Liver (tissue), 9 donors: ENCODE data around the gene CSNK1A1L. TPM values are rescaled to one million over a fixed set of nuclear protein-coding genes. Genes with fewer than 3 reads are reported as not detected.

Source experiments
- DNase-seq: peaks from one replicate; pipeline ENCODE4 v3.0.0-alpha.2; 2017; ENCODE audit warnings: low spot score
- H3K27ac ChIP-seq, 2 donors: one replicate each; pipeline ENCODE4 v1.7.0; 2013; ENCODE audit warnings: inconsistent platforms in 2 of 2, low read length in 2 of 2, control low read depth in 1 of 2, low read depth in 1 of 2, mild to moderate bottlenecking in 1 of 2
- H3K27me3 ChIP-seq, 4 donors: one replicate each; pipeline versions ENCODE4 v1.6.1 to v1.7.0; 2013; ENCODE audit warnings: low read length in 3 of 4, inconsistent platforms in 1 of 4, mild to moderate bottlenecking in 1 of 4, moderate library complexity in 1 of 4; ENCODE audit not compliant: control insufficient read depth in 4 of 4, insufficient read depth in 4 of 4
- H3K36me3 ChIP-seq, 4 donors: one replicate each; pipeline versions ENCODE4 v1.6.1 to v1.7.0; 2013; ENCODE audit warnings: low read length in 3 of 4, mild to moderate bottlenecking in 3 of 4, low read depth in 1 of 4, moderate library complexity in 1 of 4; ENCODE audit not compliant: control insufficient read depth in 4 of 4, insufficient read depth in 3 of 4
- H3K4me1 ChIP-seq, 4 donors: one replicate each; pipeline versions ENCODE4 v1.6.1 to v1.7.0; 2013; ENCODE audit warnings: low read length in 3 of 4, mild to moderate bottlenecking in 3 of 4, moderate library complexity in 1 of 4; ENCODE audit not compliant: control insufficient read depth in 4 of 4, insufficient read depth in 4 of 4
- H3K4me3 ChIP-seq, 3 donors: one replicate each; pipeline versions ENCODE4 v1.6.1 to v1.7.0; 2013; ENCODE audit warnings: low read length in 3 of 3, control low read depth in 1 of 3, low read depth in 1 of 3, mild to moderate bottlenecking in 1 of 3
- H3K9ac ChIP-seq, 2 donors: one replicate each; pipeline ENCODE4 v1.7.0; 2013; ENCODE audit warnings: low read length in 2 of 2, mild to moderate bottlenecking in 2 of 2, moderate library complexity in 2 of 2, control low read depth in 1 of 2, low read depth in 1 of 2
- H3K9me3 ChIP-seq, 4 donors: one replicate each; pipeline versions ENCODE4 v1.6.1 to v1.7.0; 2013; ENCODE audit warnings: low read length in 3 of 4; ENCODE audit not compliant: control insufficient read depth in 4 of 4
- EGR1 ChIP-seq, 2 donors: IDR thresholded peaks; 2 replicates each; pipeline ENCODE4 v1.6.1; 2016 to 2018; ENCODE audit warnings: antibody characterized with exemption in 2 of 2, low read depth in 2 of 2
- FOXA1 ChIP-seq: IDR thresholded peaks from 2 replicates; pipeline ENCODE4 v1.6.1; 2016; ENCODE audit warnings: antibody characterized with exemption
- FOXA2 ChIP-seq: IDR thresholded peaks from 2 replicates; pipeline ENCODE4 v1.6.1; 2016; ENCODE audit warnings: antibody characterized with exemption
- GABPA ChIP-seq, 2 donors: IDR thresholded peaks in 1 of 2; conservative IDR thresholded peaks in 1 of 2; 2 replicates each; pipeline ENCODE4 v1.6.1; 2016; ENCODE audit warnings: antibody characterized with exemption in 2 of 2, mild to moderate bottlenecking in 1 of 2, moderate library complexity in 1 of 2
- HNF4A ChIP-seq, 2 donors: conservative IDR thresholded peaks; 2 replicates each; pipeline ENCODE4 v1.6.1; 2016; ENCODE audit warnings: antibody characterized with exemption in 2 of 2, mild to moderate bottlenecking in 2 of 2
- HNF4G ChIP-seq: IDR thresholded peaks from 2 replicates; pipeline ENCODE4 v1.6.1; 2016; ENCODE audit warnings: antibody characterized with exemption
- JUND ChIP-seq, 2 donors: IDR thresholded peaks; 2 replicates each; pipeline ENCODE4 v1.6.1; 2016; ENCODE audit warnings: antibody characterized with exemption in 2 of 2
- NR2F2 ChIP-seq: IDR thresholded peaks from 2 replicates; pipeline ENCODE4 v1.6.1; 2016; ENCODE audit warnings: antibody characterized with exemption
- RAD21 ChIP-seq, 2 donors: IDR thresholded peaks; 2 replicates each; pipeline ENCODE4 v1.6.1; 2016; ENCODE audit warnings: antibody characterized with exemption in 2 of 2, mild to moderate bottlenecking in 2 of 2
- RXRA ChIP-seq, 2 donors: IDR thresholded peaks; 2 replicates each; pipeline ENCODE4 v1.6.1; 2017 to 2018; ENCODE audit warnings: antibody characterized with exemption in 2 of 2, mild to moderate bottlenecking in 1 of 2
- SP1 ChIP-seq: IDR thresholded peaks from 2 replicates; pipeline ENCODE4 v1.6.1; 2018; ENCODE audit warnings: antibody characterized with exemption, mild to moderate bottlenecking
- TAF1 ChIP-seq: conservative IDR thresholded peaks from 2 replicates; pipeline ENCODE4 v1.6.1; 2016; ENCODE audit warnings: antibody characterized with exemption, mild to moderate bottlenecking
- YY1 ChIP-seq: IDR thresholded peaks from 2 replicates; pipeline ENCODE4 v1.6.1; 2016; ENCODE audit warnings: antibody characterized with exemption, mild to moderate bottlenecking
- WGBS: extraction: QIAGEN DNeasy Blood & Tissue Kit; methylation state at CpG from one replicate; pipeline ENCODE4 v1.1.7; 2013; 5-methylcytosine and 5-hydroxymethylcytosine counted together
- polyA plus RNA-seq, 2 donors: library from polyadenylated mRNA; stranded (reverse) in 1 of 2; unstranded in 1 of 2; fragments of 200-250 nt in 1 of 2; fragments of >200 nt in 1 of 2; fragmentation: Nextera tagmentation in 1 of 2; extraction: Ambion mirVana in 1 of 2; gene quantifications; one replicate each; pipeline versions ENCODE4 v1.2.1 to v1.2.3, GENCODE V29; 2013 to 2015
- total RNA-seq, 2 donors: library from RNA; depleted of rRNA; stranded (reverse); fragments of >200 nt; gene quantifications; one replicate each; pipeline ENCODE4 v1.2.3, GENCODE V29; 2014
- TF ChIP-seq, protein P1 (sequence below): IDR thresholded peaks from 2 replicates; pipeline ENCODE4 v1.6.1; 2016; ENCODE audit warnings: antibody characterized with exemption
- TF ChIP-seq, protein P2 (sequence below): fragments of 150-350 bp; IDR thresholded peaks from 2 replicates; pipeline ENCODE4 v1.5.1; 2017; ENCODE audit warnings: improper control_type of control experiment, low read depth, low read length; ENCODE audit not compliant: missing input control
- TF ChIP-seq, protein P3 (sequence below): IDR thresholded peaks from 2 replicates; pipeline ENCODE4 v1.6.1; 2016; ENCODE audit warnings: antibody characterized with exemption
- TF ChIP-seq, protein P4 (sequence below): IDR thresholded peaks from 2 replicates; pipeline ENCODE4 v1.6.1; 2016; ENCODE audit warnings: antibody characterized with exemption
- TF ChIP-seq, protein P5 (sequence below): IDR thresholded peaks from 2 replicates; pipeline ENCODE4 v1.6.1; 2016; ENCODE audit warnings: antibody characterized with exemption, mild to moderate bottlenecking
- donor health status: healthy.
- donor health status: healthy.
- donor health status: healthy.
- donor health status: healthy.
- donor health status: healthy.

The CSNK1A1L gene
- total and polyA plus RNA-seq, 4 donors, result not detected

DNA sequence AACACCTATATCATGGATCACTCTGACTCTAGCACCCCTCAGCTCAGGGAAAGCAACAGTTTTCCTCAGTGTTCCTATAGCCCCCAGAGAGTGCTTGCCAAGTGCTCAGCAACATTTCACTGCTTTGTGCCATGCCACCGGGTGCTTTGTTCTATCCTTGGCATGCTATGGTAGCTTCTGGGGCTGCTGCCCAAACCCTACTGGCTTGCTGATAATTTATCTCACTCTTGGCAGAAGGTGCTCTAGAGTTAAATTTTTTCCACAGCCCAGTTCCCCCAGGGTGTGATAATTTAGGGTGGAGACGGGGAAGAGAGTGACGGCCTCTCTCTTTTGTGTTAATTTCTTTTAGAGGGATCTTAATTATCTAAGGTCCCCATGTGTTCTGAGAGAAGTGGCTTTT, 12.6 kb upstream of the CSNK1A1L start:
- Histone ChIP-seq H3K4me3 (no peak overlapping the region), H3K36me3 (no peaks in the 10 kb centered on the region), H3K27me3 (peaks cover 0 to 3% (median 0%) of the 10 kb centered on the region in 4 donors), H3K9ac (no peak overlapping the region), H3K9me3 (no peaks in the 10 kb centered on the region), H3K27ac (no peak overlapping the region), H3K4me1 (no peaks in the 10 kb centered on the region)
- TF ChIP-seq SP1, result no peak
- TF ChIP-seq, protein P1, sequence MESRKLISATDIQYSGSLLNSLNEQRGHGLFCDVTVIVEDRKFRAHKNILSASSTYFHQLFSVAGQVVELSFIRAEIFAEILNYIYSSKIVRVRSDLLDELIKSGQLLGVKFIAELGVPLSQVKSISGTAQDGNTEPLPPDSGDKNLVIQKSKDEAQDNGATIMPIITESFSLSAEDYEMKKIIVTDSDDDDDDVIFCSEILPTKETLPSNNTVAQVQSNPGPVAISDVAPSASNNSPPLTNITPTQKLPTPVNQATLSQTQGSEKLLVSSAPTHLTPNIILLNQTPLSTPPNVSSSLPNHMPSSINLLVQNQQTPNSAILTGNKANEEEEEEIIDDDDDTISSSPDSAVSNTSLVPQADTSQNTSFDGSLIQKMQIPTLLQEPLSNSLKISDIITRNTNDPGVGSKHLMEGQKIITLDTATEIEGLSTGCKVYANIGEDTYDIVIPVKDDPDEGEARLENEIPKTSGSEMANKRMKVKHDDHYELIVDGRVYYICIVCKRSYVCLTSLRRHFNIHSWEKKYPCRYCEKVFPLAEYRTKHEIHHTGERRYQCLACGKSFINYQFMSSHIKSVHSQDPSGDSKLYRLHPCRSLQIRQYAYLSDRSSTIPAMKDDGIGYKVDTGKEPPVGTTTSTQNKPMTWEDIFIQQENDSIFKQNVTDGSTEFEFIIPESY, result no peak
- no peak for TF ChIP-seq JUND (IDR thresholded peaks at IDR 0.05)
- TF ChIP-seq YY1, result no peak
- TF ChIP-seq HNF4A (conservative IDR thresholded peaks at IDR 0.05), result no peak
- DNase-seq, result no peak
- 59% methylated on average over 3 of the region's 3 CpGs for WGBS

DNA sequence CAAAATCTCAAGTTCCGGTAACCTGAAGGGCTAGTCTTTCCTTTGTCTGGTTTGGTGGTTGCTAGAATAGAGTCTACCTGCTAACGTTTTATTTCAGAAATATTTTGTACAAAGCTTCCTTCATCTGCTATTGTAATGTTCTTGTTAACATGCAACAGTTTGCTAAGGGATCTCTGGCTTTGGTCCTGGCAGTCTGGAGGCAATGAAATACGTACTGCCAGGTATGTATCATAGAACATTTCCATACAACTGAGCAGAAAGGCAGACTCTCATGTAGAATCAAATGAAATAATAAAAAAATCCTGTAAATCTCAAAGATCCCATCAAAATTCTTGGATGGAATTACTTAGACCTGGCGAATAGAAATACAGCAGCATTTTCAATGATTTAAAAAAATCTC, 8.8 kb upstream of the CSNK1A1L start:
- no peaks in the 10 kb centered on the region for H3K27me3 ChIP-seq
- no peak for DNase-seq
- H3K9ac ChIP-seq, result no peak overlapping the region
- WGBS, result 75% methylated on average over 4 of the region's 4 CpGs
- no peaks in the 10 kb centered on the region for H3K36me3 ChIP-seq
- H3K4me1 ChIP-seq, result no peaks in the 10 kb centered on the region
- no peak overlapping the region for H3K27ac ChIP-seq
- no peak overlapping the region for H3K4me3 ChIP-seq
- H3K9me3 ChIP-seq, result no peaks in the 10 kb centered on the region
- no peak for TF ChIP-seq FOXA2
- no peak for TF ChIP-seq TAF1
- no peak for TF ChIP-seq SP1
- no peak for TF ChIP-seq GABPA (IDR thresholded peaks at IDR 0.05 in 1 of 2, conservative IDR thresholded peaks at IDR 0.05 in 1 of 2)
- TF ChIP-seq, protein P1, result no peak
- TF ChIP-seq, protein P2, sequence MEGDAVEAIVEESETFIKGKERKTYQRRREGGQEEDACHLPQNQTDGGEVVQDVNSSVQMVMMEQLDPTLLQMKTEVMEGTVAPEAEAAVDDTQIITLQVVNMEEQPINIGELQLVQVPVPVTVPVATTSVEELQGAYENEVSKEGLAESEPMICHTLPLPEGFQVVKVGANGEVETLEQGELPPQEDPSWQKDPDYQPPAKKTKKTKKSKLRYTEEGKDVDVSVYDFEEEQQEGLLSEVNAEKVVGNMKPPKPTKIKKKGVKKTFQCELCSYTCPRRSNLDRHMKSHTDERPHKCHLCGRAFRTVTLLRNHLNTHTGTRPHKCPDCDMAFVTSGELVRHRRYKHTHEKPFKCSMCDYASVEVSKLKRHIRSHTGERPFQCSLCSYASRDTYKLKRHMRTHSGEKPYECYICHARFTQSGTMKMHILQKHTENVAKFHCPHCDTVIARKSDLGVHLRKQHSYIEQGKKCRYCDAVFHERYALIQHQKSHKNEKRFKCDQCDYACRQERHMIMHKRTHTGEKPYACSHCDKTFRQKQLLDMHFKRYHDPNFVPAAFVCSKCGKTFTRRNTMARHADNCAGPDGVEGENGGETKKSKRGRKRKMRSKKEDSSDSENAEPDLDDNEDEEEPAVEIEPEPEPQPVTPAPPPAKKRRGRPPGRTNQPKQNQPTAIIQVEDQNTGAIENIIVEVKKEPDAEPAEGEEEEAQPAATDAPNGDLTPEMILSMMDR, result no peak
- TF ChIP-seq NR2F2, result no peak
- TF ChIP-seq RAD21 (IDR thresholded peaks at IDR 0.05), result no peak
- TF ChIP-seq, protein P3, sequence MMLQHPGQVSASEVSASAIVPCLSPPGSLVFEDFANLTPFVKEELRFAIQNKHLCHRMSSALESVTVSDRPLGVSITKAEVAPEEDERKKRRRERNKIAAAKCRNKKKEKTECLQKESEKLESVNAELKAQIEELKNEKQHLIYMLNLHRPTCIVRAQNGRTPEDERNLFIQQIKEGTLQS, result no peak
- TF ChIP-seq, protein P4, sequence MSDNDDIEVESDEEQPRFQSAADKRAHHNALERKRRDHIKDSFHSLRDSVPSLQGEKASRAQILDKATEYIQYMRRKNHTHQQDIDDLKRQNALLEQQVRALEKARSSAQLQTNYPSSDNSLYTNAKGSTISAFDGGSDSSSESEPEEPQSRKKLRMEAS, result no peak
- no peak for TF ChIP-seq HNF4G
- no peak for TF ChIP-seq RXRA (IDR thresholded peaks at IDR 0.05)
- TF ChIP-seq, protein P5, sequence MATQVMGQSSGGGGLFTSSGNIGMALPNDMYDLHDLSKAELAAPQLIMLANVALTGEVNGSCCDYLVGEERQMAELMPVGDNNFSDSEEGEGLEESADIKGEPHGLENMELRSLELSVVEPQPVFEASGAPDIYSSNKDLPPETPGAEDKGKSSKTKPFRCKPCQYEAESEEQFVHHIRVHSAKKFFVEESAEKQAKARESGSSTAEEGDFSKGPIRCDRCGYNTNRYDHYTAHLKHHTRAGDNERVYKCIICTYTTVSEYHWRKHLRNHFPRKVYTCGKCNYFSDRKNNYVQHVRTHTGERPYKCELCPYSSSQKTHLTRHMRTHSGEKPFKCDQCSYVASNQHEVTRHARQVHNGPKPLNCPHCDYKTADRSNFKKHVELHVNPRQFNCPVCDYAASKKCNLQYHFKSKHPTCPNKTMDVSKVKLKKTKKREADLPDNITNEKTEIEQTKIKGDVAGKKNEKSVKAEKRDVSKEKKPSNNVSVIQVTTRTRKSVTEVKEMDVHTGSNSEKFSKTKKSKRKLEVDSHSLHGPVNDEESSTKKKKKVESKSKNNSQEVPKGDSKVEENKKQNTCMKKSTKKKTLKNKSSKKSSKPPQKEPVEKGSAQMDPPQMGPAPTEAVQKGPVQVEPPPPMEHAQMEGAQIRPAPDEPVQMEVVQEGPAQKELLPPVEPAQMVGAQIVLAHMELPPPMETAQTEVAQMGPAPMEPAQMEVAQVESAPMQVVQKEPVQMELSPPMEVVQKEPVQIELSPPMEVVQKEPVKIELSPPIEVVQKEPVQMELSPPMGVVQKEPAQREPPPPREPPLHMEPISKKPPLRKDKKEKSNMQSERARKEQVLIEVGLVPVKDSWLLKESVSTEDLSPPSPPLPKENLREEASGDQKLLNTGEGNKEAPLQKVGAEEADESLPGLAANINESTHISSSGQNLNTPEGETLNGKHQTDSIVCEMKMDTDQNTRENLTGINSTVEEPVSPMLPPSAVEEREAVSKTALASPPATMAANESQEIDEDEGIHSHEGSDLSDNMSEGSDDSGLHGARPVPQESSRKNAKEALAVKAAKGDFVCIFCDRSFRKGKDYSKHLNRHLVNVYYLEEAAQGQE, result no peak
- TF ChIP-seq FOXA1, result no peak
- no peak for TF ChIP-seq EGR1 (IDR thresholded peaks at IDR 0.05; ENCODE audit: low read depth in 2 of 2)
- TF ChIP-seq YY1, result no peak
